HepG2 (cell line): ENCODE results near the gene ANKRD55. TPM values are rescaled to one million over a fixed set of nuclear protein-coding genes. Genes with fewer than 3 reads are reported as not detected.

Experiments used
- ATAC-seq: fragments of 200-7000 bp; cut with Tn5 transposase; 3 replicates; pipeline ENCODE4 v1.9.1; 2020; ENCODE audit warnings: mild to moderate bottlenecking, moderate library complexity
- BruUV-seq: library from RNA; stranded (reverse); fragments of 400-500 nt; replicated peaks from 2 replicates; lab custom pipeline; 2021; lab: Mats Ljungman, UMichigan
- CTCF ChIA-PET: fragments of 300-600 bp; formaldehyde crosslinking; extraction: SDS; loops from one replicate; lab custom pipeline; 2021; ENCODE audit warnings: low total read pairs, inconsistent platforms, low intra/inter-chr PET ratio; lab: Yijun Ruan, JAX
- POLR2A ChIA-PET: fragments of 350-600 bp; sonication (Branson Sonifier 250); formaldehyde crosslinking; loops from one replicate; lab custom pipeline; 2020; ENCODE audit warnings: antibody characterized with exemption, inconsistent platforms; lab: Yijun Ruan, JAX
- DNase-seq: peaks from one replicate; pipeline ENCODE4 v3.0.0-alpha.2; 2015; ENCODE audit warnings: low spot score
- FAIRE-seq: peaks from 3 replicates; lab custom pipeline; 2011; peaks lifted over from hg19 to GRCh38; lab: Jason Lieb, UNC
- H2AFZ ChIP-seq: one replicate; pipeline ENCODE4 v1.6.1; 2011; ENCODE audit warnings: low read length, inconsistent platforms
- H3K27ac ChIP-seq: fragments of 300-600 bp; 3 replicates; pipeline ENCODE4 v1.8.0; 2011; ENCODE audit warnings: mixed run types, mild to moderate bottlenecking, mixed read lengths, low read length, inconsistent platforms; ENCODE audit not compliant: insufficient read depth; ENCODE audit errors: extremely low read length
- H3K27me3 ChIP-seq, 2 experiments: fragments of 200-600 bp in 1 of 2; 2 replicates in 1 of 2; 3 replicates in 1 of 2; pipeline versions ENCODE4 v1.6.0 to v1.8.0; 2011; ENCODE audit warnings: low read length in 2 of 2, mild to moderate bottlenecking in 2 of 2, moderate library complexity in 2 of 2, inconsistent platforms in 1 of 2; ENCODE audit not compliant: insufficient read depth in 2 of 2, control insufficient read depth in 1 of 2
- H3K36me3 ChIP-seq, 2 experiments: fragments of 200-600 bp in 1 of 2; replicated peaks in 1 of 2; 2 replicates in 1 of 2; 3 replicates in 1 of 2; pipeline versions ENCODE4 v1.5.1 to v1.8.0; 2011; ENCODE audit warnings: low read length in 2 of 2, inconsistent platforms in 1 of 2; ENCODE audit not compliant: insufficient read depth in 2 of 2, control insufficient read depth in 1 of 2
- H3K4me1 ChIP-seq: 2 replicates; pipeline ENCODE4 v1.5.1; 2012; ENCODE audit warnings: low read length, inconsistent platforms; ENCODE audit not compliant: insufficient read depth
- H3K4me2 ChIP-seq: 2 replicates; pipeline ENCODE4 v1.6.0; 2011; ENCODE audit warnings: low read depth, low read length, inconsistent platforms
- H3K4me3 ChIP-seq, 3 experiments: fragments of 200-600 bp in 1 of 3; sonication (generic), shearing (Covaris generic) in 1 of 3; replicated peaks in 1 of 3; 2 replicates each; pipeline ENCODE4 v1.5.1; 2011 to 2016; ENCODE audit warnings: low read length in 3 of 3, inconsistent platforms in 2 of 3, low read depth in 2 of 3, mild to moderate bottlenecking in 2 of 3, control low read depth in 1 of 3, mixed read lengths in 1 of 3; ENCODE audit not compliant: insufficient read depth in 1 of 3
- H3K79me2 ChIP-seq: one replicate; pipeline ENCODE4 v1.6.1; 2011; ENCODE audit warnings: low read length, inconsistent platforms; ENCODE audit not compliant: insufficient read depth
- H3K9ac ChIP-seq: 2 replicates; pipeline ENCODE4 v1.6.0; 2011; ENCODE audit warnings: mild to moderate bottlenecking, low read depth, low read length, inconsistent platforms; ENCODE audit not compliant: insufficient read depth
- H3K9me3 ChIP-seq: 2 replicates; pipeline ENCODE4 v1.5.1; 2012; ENCODE audit warnings: mild to moderate bottlenecking, low read length
- H4K20me1 ChIP-seq: 2 replicates; pipeline ENCODE4 v1.6.0; 2011; ENCODE audit warnings: inconsistent platforms, mild to moderate bottlenecking, low read length, moderate library complexity; ENCODE audit not compliant: insufficient read depth
- AKAP8 ChIP-seq: sonication (generic); formaldehyde crosslinking; IDR thresholded peaks from 2 replicates; pipeline ENCODE4 v1.5.1; 2020; ENCODE audit warnings: mild to moderate bottlenecking, missing genetic modification reagents
- ARHGAP35 ChIP-seq: sonication (generic); formaldehyde crosslinking; IDR thresholded peaks from 2 replicates; pipeline ENCODE4 v1.9.0; 2022; ENCODE audit warnings: mild to moderate bottlenecking, inconsistent platforms, moderate library complexity, missing genetic modification reagents, borderline replicate concordance
- BRCA1 ChIP-seq: sonication (generic); formaldehyde crosslinking; IDR thresholded peaks from 2 replicates; pipeline ENCODE4 v1.4.0; 2020; ENCODE audit warnings: missing genetic modification reagents
- CEBPG ChIP-seq: IDR thresholded peaks from 2 replicates; pipeline ENCODE4 v1.6.1; 2016
- CREBL2 ChIP-seq: sonication (generic); formaldehyde crosslinking; IDR thresholded peaks from 2 replicates; pipeline ENCODE4 v1.8.1; 2023; ENCODE audit warnings: missing genetic modification reagents, mild to moderate bottlenecking, borderline replicate concordance
- HNF4A ChIP-seq: sonication (generic); formaldehyde crosslinking; IDR thresholded peaks from 2 replicates; pipeline ENCODE4 v1.4.0; 2020; ENCODE audit warnings: missing genetic modification reagents
- MZF1 ChIP-seq: sonication (generic); formaldehyde crosslinking; IDR thresholded peaks from 2 replicates; pipeline ENCODE4 v1.8.1; 2023; ENCODE audit warnings: mild to moderate bottlenecking, missing genetic modification reagents, borderline replicate concordance
- NAIF1 ChIP-seq: sonication (generic); formaldehyde crosslinking; IDR thresholded peaks from 2 replicates; pipeline ENCODE4 v1.5.0; 2020; ENCODE audit warnings: mild to moderate bottlenecking, missing genetic modification reagents, borderline replicate concordance
- NFKBIZ ChIP-seq: IDR thresholded peaks from 2 replicates; pipeline ENCODE4 v1.6.1; 2018; ENCODE audit warnings: missing genetic modification reagents, missing compliant biosample characterization
- SMARCE1 ChIP-seq: fragments of 450-650 bp; IDR thresholded peaks from 2 replicates; pipeline ENCODE4 v1.6.1; 2017; ENCODE audit warnings: borderline replicate concordance
- TBL1XR1 ChIP-seq: fragments of 150-350 bp; IDR thresholded peaks from 2 replicates; pipeline ENCODE4 v1.6.1; 2014; ENCODE audit warnings: borderline replicate concordance, low read length; ENCODE audit not compliant: partially characterized antibody
- ZBTB37 ChIP-seq: sonication (generic); formaldehyde crosslinking; IDR thresholded peaks from 2 replicates; pipeline ENCODE4 v1.4.0; 2020; ENCODE audit warnings: mild to moderate bottlenecking, missing genetic modification reagents
- ZBTB46 ChIP-seq: sonication (generic); formaldehyde crosslinking; IDR thresholded peaks from 2 replicates; pipeline ENCODE4 v1.4.0; 2020; ENCODE audit warnings: mild to moderate bottlenecking, missing genetic modification reagents, borderline replicate concordance
- ZNF770 ChIP-seq: sonication (generic); formaldehyde crosslinking; IDR thresholded peaks from 2 replicates; pipeline ENCODE4 v1.5.0; 2020; ENCODE audit warnings: mild to moderate bottlenecking, missing genetic modification reagents
- WGBS: methylation state at CpG from one replicate; pipeline ENCODE4 v1.1.6; 2017; ENCODE audit warnings: low lambda C conversion rate; 5-methylcytosine and 5-hydroxymethylcytosine counted together
- in situ Hi-C: cut with HindIII; loops from 2 replicates; pipeline ENCODE4 v1.10.0; 2017; ENCODE audit warnings: low pct_unique_long_range_greater_than_20kb; ENCODE audit not compliant: extremely low pct_ligation_motif_present
- intact Hi-C: fragments of 100-400 bp; cut with micrococcal nuclease; formaldehyde crosslinking; loops from one replicate; pipeline ENCODE4 v1.10.0; 2022; ENCODE audit not compliant: unreplicated experiment
- polyA plus RNA-seq, 8 experiments: library from polyadenylated mRNA; depleted of rRNA in 3 of 8; stranded (reverse) in 7 of 8; unstranded in 1 of 8; fragments of >200 nt; fragmentation: Illumina TruSeq in 4 of 8; extraction: Trizol in 4 of 8; gene quantifications; 2 replicates each; pipeline versions ENCODE4 v1.2.1 to v1.2.3, GENCODE V29; 2011 to 2016; ENCODE audit warnings: low read depth in 4 of 8, missing spikeins in 1 of 8, mixed read lengths in 1 of 8; ENCODE audit not compliant: insufficient read depth in 1 of 8
- total RNA-seq, 5 experiments: library from RNA; depleted of rRNA; stranded (reverse); fragments of >200 nt; fragmentation: Illumina TruSeq; extraction: Trizol; gene quantifications; 2 replicates each; pipeline ENCODE4 v1.2.3, GENCODE V29; 2016; ENCODE audit warnings: low read depth in 1 of 5

The ANKRD55 gene
- total and polyA plus RNA-seq, 2 of the 13 experiments (the other 11 are each of a cell fraction or from before 2014, with no cell fraction given) = 0.11 to 0.28 TPM

- Histone ChIP-seq H3K4me2 (no peak overlapping the region), H3K27me3 (no peaks in the 10 kb centered on the region; a peak in 1 of 5 replicates), H4K20me1 (no peaks in the 10 kb centered on the region), H3K4me3 (no peak overlapping the region), H3K36me3 (no peaks in the 10 kb centered on the region), H3K27ac (no peak overlapping the region), H3K9ac (no peak overlapping the region), H3K79me2 (no peaks in the 10 kb centered on the region), H3K4me1 (peaks cover 61% of the 10 kb centered on the region), H2AFZ (no peak overlapping the region), H3K9me3 (no peaks in the 10 kb centered on the region)
- TF ChIP-seq ZBTB37 (no peak), NAIF1 (CRISPR knock-in tag) (no peak), ZBTB46 (CRISPR knock-in tag) (no peak), ZNF770 (CRISPR knock-in tag) (no peak), CREBL2 (CRISPR knock-in tag) (no peak), CEBPG (CRISPR knock-in tag) (no peak), HNF4A (no peak), BRCA1 (no peak), AKAP8 (no peak), TBL1XR1 (no peak), ARHGAP35 (CRISPR knock-in tag) (no peak), NFKBIZ (CRISPR knock-in tag) (no peak), SMARCE1 (no peak), MZF1 (CRISPR knock-in tag) (no peak)
- no TSS peak for BruUV-seq
- ATAC-seq = no peak
- FAIRE-seq = no peak
- intact Hi-C loops = no loop called here
- ChIA-PET POLR2A (no interaction called here), CTCF (no interaction called here)
- DNase-seq = no peak
- in situ Hi-C loops = no loop called here
- WGBS = 90% methylated on average over 1 of the region's 1 CpG
Observed at GRCh38 chr5:56144211-56144610, 88.9 kb downstream of the ANKRD55 start.
